ENCODE data around the gene SND1. TPM values are rescaled to one million over a fixed set of nuclear protein-coding genes. Genes with fewer than 3 reads are reported as not detected.

The SND1 gene
- total RNA-seq, 1 donor from 2014 or later, result 232 TPM

DNA sequence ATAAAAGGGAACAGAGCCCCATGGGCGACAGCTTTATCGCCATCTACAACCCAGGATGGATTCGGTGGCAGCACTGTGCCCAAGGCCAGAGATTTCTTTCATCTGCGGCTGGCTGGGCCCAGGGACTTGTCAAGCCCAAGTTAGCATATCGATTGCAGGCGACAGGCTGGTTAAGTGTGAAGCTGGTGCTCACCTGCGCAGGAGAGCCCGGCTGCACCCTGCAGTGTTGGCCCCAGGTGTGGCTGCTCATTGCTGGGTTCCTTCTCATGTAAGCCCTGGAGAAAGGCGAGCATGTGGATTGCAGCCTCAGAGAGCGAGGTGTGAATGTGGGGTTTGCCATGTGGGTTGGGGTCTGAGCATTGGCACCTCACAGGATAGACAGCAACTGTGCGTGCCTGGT lies 419.8 kb downstream of the SND1 start:
- DNase-seq (ENCODE audit: low read depth) (no peak), FAIRE-seq (peak; percentile 28)
- Histone ChIP-seq H3K4me3 (ENCODE audit: low read depth, low read length) (no peak overlapping the region), H3K27me3 (ENCODE audit: control insufficient read depth, insufficient read depth, low read length) (no peaks in the 10 kb centered on the region), H3K36me3 (ENCODE audit: control insufficient read depth, insufficient read depth, low read length) (peaks cover 12% of the 10 kb centered on the region)
- TF ChIP-seq, protein P1, sequence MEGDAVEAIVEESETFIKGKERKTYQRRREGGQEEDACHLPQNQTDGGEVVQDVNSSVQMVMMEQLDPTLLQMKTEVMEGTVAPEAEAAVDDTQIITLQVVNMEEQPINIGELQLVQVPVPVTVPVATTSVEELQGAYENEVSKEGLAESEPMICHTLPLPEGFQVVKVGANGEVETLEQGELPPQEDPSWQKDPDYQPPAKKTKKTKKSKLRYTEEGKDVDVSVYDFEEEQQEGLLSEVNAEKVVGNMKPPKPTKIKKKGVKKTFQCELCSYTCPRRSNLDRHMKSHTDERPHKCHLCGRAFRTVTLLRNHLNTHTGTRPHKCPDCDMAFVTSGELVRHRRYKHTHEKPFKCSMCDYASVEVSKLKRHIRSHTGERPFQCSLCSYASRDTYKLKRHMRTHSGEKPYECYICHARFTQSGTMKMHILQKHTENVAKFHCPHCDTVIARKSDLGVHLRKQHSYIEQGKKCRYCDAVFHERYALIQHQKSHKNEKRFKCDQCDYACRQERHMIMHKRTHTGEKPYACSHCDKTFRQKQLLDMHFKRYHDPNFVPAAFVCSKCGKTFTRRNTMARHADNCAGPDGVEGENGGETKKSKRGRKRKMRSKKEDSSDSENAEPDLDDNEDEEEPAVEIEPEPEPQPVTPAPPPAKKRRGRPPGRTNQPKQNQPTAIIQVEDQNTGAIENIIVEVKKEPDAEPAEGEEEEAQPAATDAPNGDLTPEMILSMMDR (IDR thresholded peaks at IDR 0.05; ENCODE audit: insufficient read depth, low read length, severe bottlenecking), result no peak

DNA sequence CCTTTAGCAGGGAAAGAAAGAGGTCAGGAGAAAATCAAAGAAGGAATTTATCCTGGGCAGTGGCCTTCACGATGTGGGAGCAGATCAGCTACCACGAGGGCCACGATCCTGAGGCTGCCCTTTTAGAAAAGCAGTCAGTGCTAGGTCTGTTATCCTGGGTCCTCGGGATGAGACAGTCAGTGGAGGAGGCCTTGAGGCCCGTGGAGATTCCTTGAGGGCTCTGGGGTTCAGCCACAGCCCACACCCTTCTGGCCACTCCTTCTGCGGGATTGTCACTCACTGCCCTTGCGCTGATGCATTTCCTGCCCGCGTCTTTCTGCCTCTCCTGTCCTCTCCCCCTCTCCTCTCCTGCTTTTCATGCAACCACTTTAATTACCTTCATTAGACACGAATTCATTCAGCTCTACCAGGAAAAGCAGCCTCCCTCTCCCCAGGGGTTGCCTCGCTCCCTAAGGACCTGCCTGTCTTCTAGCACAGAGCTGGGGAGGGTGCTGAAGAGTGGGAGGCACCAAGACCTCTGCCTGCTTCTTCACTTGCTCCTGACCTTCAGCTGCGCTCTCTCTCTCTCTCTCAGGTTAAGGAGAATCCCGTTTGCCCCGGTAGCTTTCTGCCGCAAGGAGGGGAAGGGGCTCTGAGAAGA lies 421.8 kb downstream of the SND1 start:
- TF ChIP-seq, protein P1 (IDR thresholded peaks at IDR 0.05; ENCODE audit: insufficient read depth, low read length, severe bottlenecking), result no peak
- DNase-seq (ENCODE audit: low read depth) (no peak), FAIRE-seq (no peak)
- Histone ChIP-seq H3K36me3 (ENCODE audit: control insufficient read depth, insufficient read depth, low read length) (peaks cover 19% of the 10 kb centered on the region), H3K4me3 (ENCODE audit: low read depth, low read length) (no peak overlapping the region), H3K27me3 (ENCODE audit: control insufficient read depth, insufficient read depth, low read length) (no peaks in the 10 kb centered on the region)

DNA sequence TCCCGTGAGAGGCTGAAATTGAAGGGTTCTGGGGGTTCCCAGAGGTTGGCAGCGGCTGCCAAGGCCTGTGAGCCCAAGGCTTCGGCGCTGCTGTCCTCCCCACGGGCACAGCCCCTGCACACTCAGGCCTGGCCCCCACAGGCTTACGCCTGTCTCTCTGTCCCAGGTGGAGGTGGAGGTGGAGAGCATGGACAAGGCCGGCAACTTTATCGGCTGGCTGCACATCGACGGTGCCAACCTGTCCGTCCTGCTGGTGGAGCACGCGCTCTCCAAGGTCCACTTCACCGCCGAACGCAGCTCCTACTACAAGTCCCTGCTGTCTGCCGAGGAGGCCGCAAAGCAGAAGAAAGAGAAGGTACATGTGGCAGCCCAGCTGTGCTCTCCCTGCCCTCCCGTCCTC lies 422.3 kb downstream of the SND1 start:
- DNase-seq (ENCODE audit: low read depth) (no peak), FAIRE-seq (no peak)
- Histone ChIP-seq H3K27me3 (ENCODE audit: control insufficient read depth, insufficient read depth, low read length) (no peaks in the 10 kb centered on the region), H3K36me3 (ENCODE audit: control insufficient read depth, insufficient read depth, low read length) (peaks cover 20% of the 10 kb centered on the region), H3K4me3 (ENCODE audit: low read depth, low read length) (no peak overlapping the region)
- TF ChIP-seq, protein P1 (IDR thresholded peaks at IDR 0.05; ENCODE audit: insufficient read depth, low read length, severe bottlenecking), result no peak

DNA sequence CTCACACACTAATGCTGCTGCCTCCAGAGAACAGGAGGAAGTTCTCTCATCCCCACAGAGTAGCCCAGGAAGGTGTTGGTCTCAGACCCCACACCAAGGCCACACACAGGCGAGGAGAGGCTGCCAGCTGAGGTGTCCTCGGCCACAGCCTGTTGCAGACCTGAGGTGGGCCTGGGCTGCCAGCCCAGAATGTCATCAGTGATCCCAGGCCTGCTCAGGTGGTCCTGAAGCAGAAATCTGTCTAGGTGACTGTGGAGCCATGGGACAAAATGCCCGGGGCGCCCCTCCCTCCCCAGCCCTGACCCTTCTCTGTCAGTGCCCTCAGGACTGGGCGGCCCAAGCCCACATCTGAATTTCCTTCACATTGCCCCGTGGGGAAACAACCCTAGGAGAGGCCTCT lies 422.7 kb downstream of the SND1 start:
- Histone ChIP-seq H3K27me3 (ENCODE audit: control insufficient read depth, insufficient read depth, low read length) (no peaks in the 10 kb centered on the region), H3K4me3 (ENCODE audit: low read depth, low read length) (no peak overlapping the region), H3K36me3 (ENCODE audit: control insufficient read depth, insufficient read depth, low read length) (peaks cover 21% of the 10 kb centered on the region)
- DNase-seq (ENCODE audit: low read depth) (no peak), FAIRE-seq (peak; percentile 64)
- TF ChIP-seq, protein P1 (IDR thresholded peaks at IDR 0.05; ENCODE audit: insufficient read depth, low read length, severe bottlenecking), result no peak

DNA sequence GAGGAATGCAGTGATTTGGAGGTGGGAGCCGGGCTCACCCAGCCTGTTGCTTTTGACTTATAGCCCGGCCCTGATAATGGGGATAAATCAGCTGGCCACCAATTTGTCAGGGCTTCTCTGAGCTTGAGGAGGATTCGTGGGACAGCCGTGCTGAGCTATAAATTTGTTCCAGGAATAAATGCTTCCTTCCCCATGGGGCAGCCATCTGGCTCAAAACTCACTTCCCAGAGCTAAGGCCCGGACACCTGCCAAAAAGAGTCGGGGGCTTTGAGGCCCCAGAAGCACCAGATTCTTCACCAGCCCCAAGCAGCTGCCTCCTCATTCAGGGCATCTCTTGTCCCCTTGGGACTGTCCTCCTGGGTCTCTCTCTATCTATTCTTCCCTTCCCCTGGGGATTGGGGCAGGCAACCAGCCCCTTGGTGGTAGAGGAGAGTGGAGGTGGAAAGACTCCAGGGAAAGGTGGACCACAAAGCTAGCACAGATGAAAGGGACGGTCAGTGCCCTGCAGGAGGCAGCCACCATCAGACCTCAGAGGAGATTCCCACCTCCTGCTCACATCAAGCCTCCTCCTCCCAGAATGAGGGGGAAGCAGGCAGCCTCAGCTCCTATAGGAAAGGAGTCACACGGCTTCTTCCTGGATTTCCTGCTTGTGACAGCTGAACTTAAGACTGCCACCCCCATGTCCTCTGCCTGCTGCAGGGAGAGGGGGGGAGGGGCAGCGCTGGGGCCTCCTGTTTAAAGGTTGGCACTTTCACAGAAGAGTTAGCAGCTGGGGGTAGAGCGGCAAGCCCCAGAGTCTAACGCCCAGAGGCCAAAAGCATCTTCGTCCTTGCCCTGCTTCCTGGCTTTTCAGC lies 423.5 kb downstream of the SND1 start:
- H3K36me3 ChIP-seq (ENCODE audit: control insufficient read depth, insufficient read depth, low read length), result peaks cover 24% of the 10 kb centered on the region
- no peak overlapping the region for H3K4me3 ChIP-seq (ENCODE audit: low read depth, low read length)
- no peak for FAIRE-seq
- H3K27me3 ChIP-seq (ENCODE audit: control insufficient read depth, insufficient read depth, low read length), result no peaks in the 10 kb centered on the region
- DNase-seq (ENCODE audit: low read depth), result no peak
- TF ChIP-seq, protein P1 (IDR thresholded peaks at IDR 0.05; ENCODE audit: insufficient read depth, low read length, severe bottlenecking), result no peak

Measured in bronchial epithelial cell (primary cell).